GM23338 (cell line): ENCODE results near the gene HPS6. TPM values are rescaled to one million over a fixed set of nuclear protein-coding genes. Genes with fewer than 3 reads are reported as not detected.

Experiments
- ATAC-seq: fragments of 200-7000 bp; cut with Tn5 transposase; 3 replicates; pipeline ENCODE4 v1.9.1; 2020
- DNase-seq: peaks from one replicate; pipeline ENCODE4 v3.0.0-alpha.2; 2015; ENCODE audit warnings: low spot score
- H2AFZ ChIP-seq: fragments of 200-600 bp; sonication (generic); 2 replicates; pipeline ENCODE4 v1.8.0; 2016; ENCODE audit warnings: antibody characterized with exemption, mild to moderate bottlenecking, moderate library complexity
- H3F3A ChIP-seq: fragments of 200-600 bp; sonication (generic); replicated peaks from 2 replicates; pipeline ENCODE4 v1.8.0; 2017; ENCODE audit warnings: antibody characterized with exemption, mixed run types, low read depth
- H3K27ac ChIP-seq: fragments of 200-600 bp; sonication (generic); 2 replicates; pipeline ENCODE4 v1.6.1; 2016; ENCODE audit warnings: low read depth
- H3K27me3 ChIP-seq: fragments of 200-600 bp; sonication (generic); 2 replicates; pipeline ENCODE4 v1.8.0; 2016; ENCODE audit warnings: mild to moderate bottlenecking, mixed run types, moderate library complexity; ENCODE audit not compliant: insufficient read depth
- H3K36me3 ChIP-seq: fragments of 200-600 bp; sonication (generic); 2 replicates; pipeline ENCODE4 v1.8.0; 2016; ENCODE audit warnings: mild to moderate bottlenecking; ENCODE audit not compliant: insufficient read depth
- H3K4me1 ChIP-seq: fragments of 200-600 bp; sonication (generic); 2 replicates; pipeline ENCODE4 v1.8.0; 2016; ENCODE audit warnings: mild to moderate bottlenecking, moderate library complexity; ENCODE audit not compliant: insufficient read depth
- H3K4me2 ChIP-seq: fragments of 200-600 bp; sonication (generic); 2 replicates; pipeline ENCODE4 v1.7.1; 2017; ENCODE audit warnings: mixed run types
- H3K4me3 ChIP-seq: fragments of 200-600 bp; sonication (generic); 2 replicates; pipeline ENCODE4 v1.6.1; 2016; ENCODE audit warnings: mixed run types
- H3K79me2 ChIP-seq: fragments of 200-600 bp; sonication (generic); replicated peaks from 2 replicates; pipeline ENCODE4 v1.8.0; 2017; ENCODE audit warnings: mild to moderate bottlenecking; ENCODE audit not compliant: insufficient read depth
- H3K9me2 ChIP-seq: fragments of 200-600 bp; sonication (generic); 2 replicates; pipeline ENCODE4 v1.8.0; 2017; ENCODE audit not compliant: insufficient read depth
- H4K20me1 ChIP-seq: fragments of 200-600 bp; sonication (generic); replicated peaks from 2 replicates; pipeline ENCODE4 v1.8.0; 2017; ENCODE audit warnings: mild to moderate bottlenecking; ENCODE audit not compliant: insufficient read depth
- H3K27ac Mint-ChIP-seq: 2 replicates; pipeline ENCODE4 v1.8.0; 2020; ENCODE audit warnings: inconsistent platforms, mild to moderate bottlenecking, moderate library complexity, mixed read lengths
- H3K27me3 Mint-ChIP-seq: 3 replicates; pipeline ENCODE4 v1.8.0; 2022; ENCODE audit warnings: low read depth, mild to moderate bottlenecking, moderate library complexity, mixed read lengths, inconsistent platforms; ENCODE audit not compliant: insufficient read depth, poor library complexity
- H3K36me3 Mint-ChIP-seq: 3 replicates; pipeline ENCODE4 v1.8.0; 2021; ENCODE audit warnings: low read depth, mild to moderate bottlenecking, inconsistent platforms, moderate library complexity, mixed read lengths
- H3K4me1 Mint-ChIP-seq: 3 replicates; pipeline ENCODE4 v1.8.0; 2020; ENCODE audit warnings: mild to moderate bottlenecking, inconsistent platforms, mixed read lengths
- H3K4me3 Mint-ChIP-seq: 3 replicates; pipeline ENCODE4 v1.8.0; 2021; ENCODE audit warnings: moderate library complexity, mild to moderate bottlenecking, inconsistent platforms, mixed read lengths
- H3K9me3 Mint-ChIP-seq: 3 replicates; pipeline ENCODE4 v1.8.0; 2020; ENCODE audit warnings: moderate library complexity, mild to moderate bottlenecking, inconsistent platforms, mixed read lengths
- CREB1 ChIP-seq: fragments of 250-450 bp; sonication (Bioruptor Pico); IDR thresholded peaks from 2 replicates; pipeline ENCODE4 v1.5.0; 2020; ENCODE audit warnings: low read depth, mild to moderate bottlenecking, moderate library complexity
- CTCF ChIP-seq, 2 experiments: fragments of 200-600 bp in 1 of 2; sonication (generic) in 1 of 2; conservative IDR thresholded peaks; 2 replicates each; pipeline versions ENCODE4 v1.5.1 to v1.6.1; 2016 to 2017; ENCODE audit warnings: antibody characterized with exemption in 2 of 2, low read depth in 2 of 2, mild to moderate bottlenecking in 2 of 2, moderate library complexity in 1 of 2
- POLR2AphosphoS5 ChIP-seq: IDR thresholded peaks from 2 replicates; pipeline ENCODE4 v1.6.1; 2016; ENCODE audit warnings: antibody characterized with exemption, low read depth
- ZNF331 ChIP-seq: fragments of 250-450 bp; sonication (Bioruptor Pico); IDR thresholded peaks from 2 replicates; pipeline ENCODE4 v1.5.0; 2020; ENCODE audit warnings: low read depth, mild to moderate bottlenecking, moderate library complexity
- polyA plus RNA-seq: library from polyadenylated mRNA; unstranded; fragments of >200 nt; fragmentation: Nextera tagmentation; extraction: Ambion mirVana; gene quantifications from 2 replicates; pipeline ENCODE4 v1.2.1, GENCODE V29; 2016
- total RNA-seq: library from RNA; depleted of rRNA; stranded (reverse); fragments of >200 nt; shearing (Covaris generic); gene quantifications from 2 replicates; pipeline ENCODE4 v1.2.3, GENCODE V29; 2014
- TF ChIP-seq, protein P1 (sequence below): IDR thresholded peaks from 2 replicates; pipeline ENCODE4 v1.6.1; 2016; ENCODE audit warnings: antibody characterized with exemption
- TF ChIP-seq, protein P2 (sequence below): IDR thresholded peaks from one replicate; pipeline ENCODE4 v1.6.1; 2018; ENCODE audit warnings: antibody characterized with exemption; ENCODE audit not compliant: unreplicated experiment

HPS6 gene
- total and polyA plus RNA-seq, 2 experiments from 2014 or later, result 4.2 to 28.7 TPM

DNA sequence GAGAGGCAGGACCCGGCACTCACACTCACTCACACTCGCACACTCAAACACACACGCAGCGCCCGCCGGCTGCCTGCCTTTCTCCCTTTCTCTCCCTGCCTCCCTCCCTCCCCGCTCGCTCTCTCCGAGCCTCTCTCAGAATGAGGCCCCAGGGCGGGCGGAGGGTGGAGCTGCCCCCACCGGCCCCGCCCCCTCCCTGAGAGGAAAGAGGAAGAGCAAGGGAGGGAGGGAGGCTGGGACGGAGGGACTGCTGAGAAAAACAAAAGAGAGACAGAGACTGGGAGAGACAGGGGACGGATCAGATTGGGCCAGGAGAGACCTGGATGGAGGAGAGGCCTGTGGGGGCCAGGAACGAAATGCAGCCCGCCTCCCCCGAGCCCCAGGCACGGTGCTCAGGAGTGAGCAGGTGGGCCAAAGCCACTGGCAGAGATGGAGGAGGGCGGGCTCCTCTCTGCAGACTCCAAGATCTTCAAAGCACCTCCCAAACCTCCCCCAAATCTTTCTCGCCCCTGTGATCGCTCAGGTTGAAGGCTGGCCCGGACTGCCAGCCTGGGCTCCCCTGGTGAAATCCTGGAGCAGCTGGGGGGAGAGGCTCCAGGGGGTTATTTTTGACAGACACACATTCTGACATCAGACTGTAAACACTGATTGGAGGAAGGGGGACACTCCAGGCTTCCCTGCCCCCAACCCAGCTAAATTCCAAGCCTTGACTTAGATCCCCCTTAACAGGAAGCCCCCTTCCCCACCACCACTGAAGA lies 49.9 kb downstream of the HPS6 start:
- Mint-ChIP-seq H3K4me1 (peaks cover 66% of the 10 kb centered on the region), H3K9me3 (no peaks in the 10 kb centered on the region; the same call in 1 of the 3 replicates), H3K36me3 (peaks cover 29% of the 10 kb centered on the region), H3K4me3 (peak overlapping the region; percentile 89), H3K27ac (peak overlapping the region; percentile 88), H3K27me3 (peaks cover 20% of the 10 kb centered on the region)
- Histone ChIP-seq H3K27ac (peak overlapping the region; percentile 95), H3K36me3 (peaks cover 13% of the 10 kb centered on the region), H2AFZ (no peak overlapping the region), H4K20me1 (peaks cover 28% of the 10 kb centered on the region), H3K4me1 (peaks cover 54% of the 10 kb centered on the region), H3K4me3 (peak overlapping the region; percentile 95), H3F3A (peaks cover 20% of the 10 kb centered on the region; the same call in 1 of the 2 replicates), H3K79me2 (peaks cover 86% of the 10 kb centered on the region), H3K9me2 (no peaks in the 10 kb centered on the region), H3K4me2 (peak overlapping the region; percentile 80), H3K27me3 (no peaks in the 10 kb centered on the region)
- ATAC-seq, result peak; percentile 64
- peak; percentile 96 for TF ChIP-seq POLR2AphosphoS5
- TF ChIP-seq, protein P1, sequence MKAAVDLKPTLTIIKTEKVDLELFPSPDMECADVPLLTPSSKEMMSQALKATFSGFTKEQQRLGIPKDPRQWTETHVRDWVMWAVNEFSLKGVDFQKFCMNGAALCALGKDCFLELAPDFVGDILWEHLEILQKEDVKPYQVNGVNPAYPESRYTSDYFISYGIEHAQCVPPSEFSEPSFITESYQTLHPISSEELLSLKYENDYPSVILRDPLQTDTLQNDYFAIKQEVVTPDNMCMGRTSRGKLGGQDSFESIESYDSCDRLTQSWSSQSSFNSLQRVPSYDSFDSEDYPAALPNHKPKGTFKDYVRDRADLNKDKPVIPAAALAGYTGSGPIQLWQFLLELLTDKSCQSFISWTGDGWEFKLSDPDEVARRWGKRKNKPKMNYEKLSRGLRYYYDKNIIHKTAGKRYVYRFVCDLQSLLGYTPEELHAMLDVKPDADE, result peak; percentile 61; the same call in 1 of the 2 replicates
- TF ChIP-seq CTCF (conservative IDR thresholded peaks at IDR 0.05; ENCODE audit: low read depth in 2 of 2), result no peak
- peak; percentile 97 for DNase-seq

DNA sequence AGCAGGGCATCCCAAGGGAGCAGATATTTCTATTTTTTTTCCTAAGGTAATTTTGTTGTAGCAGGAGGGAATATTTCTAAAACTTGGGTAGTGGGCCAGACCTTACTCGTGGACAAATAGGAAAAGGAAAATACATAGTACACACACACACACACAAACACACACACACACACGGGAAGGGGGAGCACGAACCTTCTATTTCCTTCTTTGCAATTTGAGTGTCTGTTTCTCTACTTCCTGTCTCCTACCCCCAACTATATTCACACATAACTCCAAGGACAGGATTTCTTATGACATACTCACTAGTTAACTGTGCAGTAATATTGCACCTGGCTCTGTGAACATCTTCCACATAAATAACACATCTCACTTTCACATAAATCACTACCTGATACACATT lies 50.6 kb downstream of the HPS6 start:
- Mint-ChIP-seq H3K9me3 (no peaks in the 10 kb centered on the region; the same call in 1 of the 3 replicates), H3K4me1 (peaks cover 63% of the 10 kb centered on the region), H3K4me3 (peak overlapping the region; percentile 89), H3K27ac (peak overlapping the region; percentile 88), H3K36me3 (peaks cover 22% of the 10 kb centered on the region), H3K27me3 (peaks cover 22% of the 10 kb centered on the region)
- Histone ChIP-seq H3K9me2 (no peaks in the 10 kb centered on the region), H3K4me3 (peak overlapping the region; percentile 95), H3K4me1 (peaks cover 54% of the 10 kb centered on the region), H3K79me2 (peaks cover 85% of the 10 kb centered on the region), H3K4me2 (peak overlapping the region; percentile 80), H2AFZ (no peak overlapping the region), H3K36me3 (peaks cover 6% of the 10 kb centered on the region), H4K20me1 (peaks cover 25% of the 10 kb centered on the region), H3K27ac (peak overlapping the region; percentile 95), H3K27me3 (no peaks in the 10 kb centered on the region), H3F3A (peaks cover 17% of the 10 kb centered on the region; the same call in 1 of the 2 replicates)
- DNase-seq (no peak), ATAC-seq (no peak)
- TF ChIP-seq CREB1 (CRISPR knock-in tag) (no peak), ZNF331 (CRISPR knock-in tag) (no peak), CTCF (conservative IDR thresholded peaks at IDR 0.05; ENCODE audit: low read depth in 2 of 2) (no peak)
- TF ChIP-seq, protein P2, sequence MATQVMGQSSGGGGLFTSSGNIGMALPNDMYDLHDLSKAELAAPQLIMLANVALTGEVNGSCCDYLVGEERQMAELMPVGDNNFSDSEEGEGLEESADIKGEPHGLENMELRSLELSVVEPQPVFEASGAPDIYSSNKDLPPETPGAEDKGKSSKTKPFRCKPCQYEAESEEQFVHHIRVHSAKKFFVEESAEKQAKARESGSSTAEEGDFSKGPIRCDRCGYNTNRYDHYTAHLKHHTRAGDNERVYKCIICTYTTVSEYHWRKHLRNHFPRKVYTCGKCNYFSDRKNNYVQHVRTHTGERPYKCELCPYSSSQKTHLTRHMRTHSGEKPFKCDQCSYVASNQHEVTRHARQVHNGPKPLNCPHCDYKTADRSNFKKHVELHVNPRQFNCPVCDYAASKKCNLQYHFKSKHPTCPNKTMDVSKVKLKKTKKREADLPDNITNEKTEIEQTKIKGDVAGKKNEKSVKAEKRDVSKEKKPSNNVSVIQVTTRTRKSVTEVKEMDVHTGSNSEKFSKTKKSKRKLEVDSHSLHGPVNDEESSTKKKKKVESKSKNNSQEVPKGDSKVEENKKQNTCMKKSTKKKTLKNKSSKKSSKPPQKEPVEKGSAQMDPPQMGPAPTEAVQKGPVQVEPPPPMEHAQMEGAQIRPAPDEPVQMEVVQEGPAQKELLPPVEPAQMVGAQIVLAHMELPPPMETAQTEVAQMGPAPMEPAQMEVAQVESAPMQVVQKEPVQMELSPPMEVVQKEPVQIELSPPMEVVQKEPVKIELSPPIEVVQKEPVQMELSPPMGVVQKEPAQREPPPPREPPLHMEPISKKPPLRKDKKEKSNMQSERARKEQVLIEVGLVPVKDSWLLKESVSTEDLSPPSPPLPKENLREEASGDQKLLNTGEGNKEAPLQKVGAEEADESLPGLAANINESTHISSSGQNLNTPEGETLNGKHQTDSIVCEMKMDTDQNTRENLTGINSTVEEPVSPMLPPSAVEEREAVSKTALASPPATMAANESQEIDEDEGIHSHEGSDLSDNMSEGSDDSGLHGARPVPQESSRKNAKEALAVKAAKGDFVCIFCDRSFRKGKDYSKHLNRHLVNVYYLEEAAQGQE, result no peak
